H1 (cell line): ENCODE results near the gene ARHGEF38. TPM values are rescaled to one million over a fixed set of nuclear protein-coding genes. Genes with fewer than 3 reads are reported as not detected.

ENCODE experiments used
- CTCF ChIA-PET: fragments of 300-600 bp; sonication (Branson Sonifier 250); formaldehyde crosslinking; loops from one replicate; lab custom pipeline; 2021; ENCODE audit not compliant: partially characterized antibody; lab: Charles Lee
- POLR2A ChIA-PET: fragments of 300-600 bp; sonication (Branson Sonifier 250); formaldehyde crosslinking; loops from one replicate; lab custom pipeline; 2021; ENCODE audit warnings: inconsistent platforms; ENCODE audit not compliant: partially characterized antibody; lab: Charles Lee
- DNase-seq, 2 experiments: peaks; one replicate each; pipeline versions ENCODE4 v3.0.0 to v3.0.0-alpha.2; 2010 to 2022; ENCODE audit warnings: low spot score in 2 of 2, low read depth in 1 of 2, mixed read lengths in 1 of 2
- FAIRE-seq: peaks from 2 replicates; lab custom pipeline; 2011; peaks lifted over from hg19 to GRCh38; lab: Jason Lieb, UNC
- H2AFZ ChIP-seq: 2 replicates; pipeline ENCODE4 v1.8.1; 2012; ENCODE audit warnings: low read length, inconsistent platforms
- H2AK5ac ChIP-seq: 2 replicates; pipeline ENCODE4 v1.6.1; 2013; ENCODE audit warnings: low read depth, low read length
- H2BK120ac ChIP-seq: replicated peaks from 2 replicates; pipeline ENCODE3; 2013; ENCODE audit warnings: low read depth, low read length, inconsistent platforms
- H2BK12ac ChIP-seq: 2 replicates; pipeline ENCODE4 v1.6.1; 2013; ENCODE audit warnings: low read depth, low read length
- H2BK15ac ChIP-seq: 2 replicates; pipeline ENCODE4 v1.6.1; 2013; ENCODE audit warnings: low read length
- H2BK20ac ChIP-seq: 2 replicates; pipeline ENCODE4 v1.6.1; 2013; ENCODE audit warnings: low read length
- H2BK5ac ChIP-seq: 2 replicates; pipeline ENCODE4 v1.6.1; 2013; ENCODE audit warnings: low read depth, low read length
- H3K14ac ChIP-seq: 2 replicates; pipeline ENCODE4 v1.6.1; 2013; ENCODE audit warnings: inconsistent platforms; ENCODE audit not compliant: insufficient read length
- H3K18ac ChIP-seq: 2 replicates; pipeline ENCODE4 v1.6.1; 2013; ENCODE audit warnings: low read length; ENCODE audit errors: extremely low read depth
- H3K23ac ChIP-seq: 2 replicates; pipeline ENCODE4 v1.6.1; 2013; ENCODE audit warnings: inconsistent platforms; ENCODE audit not compliant: insufficient read length
- H3K23me2 ChIP-seq: 2 replicates; pipeline ENCODE4 v1.6.1; 2013; ENCODE audit warnings: low read depth, low read length
- H3K27ac ChIP-seq: 2 replicates; pipeline ENCODE4 v1.6.1; 2011; ENCODE audit warnings: low read depth, low read length, inconsistent platforms
- H3K27me3 ChIP-seq, 4 experiments: replicated peaks in 1 of 4; 1 replicate in 1 of 4; 2 replicates in 3 of 4; pipeline versions ENCODE4 v1.6.1 to v1.8.1; 2011 to 2013; ENCODE audit warnings: low read length in 3 of 4, mild to moderate bottlenecking in 3 of 4, inconsistent platforms in 2 of 4, mixed read lengths in 2 of 4, moderate library complexity in 1 of 4; ENCODE audit not compliant: control insufficient read depth in 3 of 4, insufficient read depth in 3 of 4; ENCODE audit errors: extremely low read depth in 1 of 4
- H3K36me3 ChIP-seq, 4 experiments: 2 replicates each; pipeline versions ENCODE4 v1.6.1 to v1.8.1; 2011 to 2013; ENCODE audit warnings: mild to moderate bottlenecking in 4 of 4, low read length in 3 of 4, moderate library complexity in 2 of 4, control low read depth in 1 of 4, inconsistent platforms in 1 of 4; ENCODE audit not compliant: insufficient read depth in 4 of 4, control insufficient read depth in 2 of 4
- H3K4ac ChIP-seq: replicated peaks from 2 replicates; pipeline ENCODE3; 2013; ENCODE audit warnings: low read length, low read depth, mixed read lengths, inconsistent platforms; ENCODE audit not compliant: insufficient read length
- H3K4me1 ChIP-seq, 4 experiments: replicated peaks in 1 of 4; 1 replicate in 1 of 4; 2 replicates in 3 of 4; pipeline versions ENCODE4 v1.6.1 to v1.8.1; 2011 to 2013; ENCODE audit warnings: low read length in 3 of 4, inconsistent platforms in 2 of 4, mixed read lengths in 1 of 4; ENCODE audit not compliant: insufficient read depth in 4 of 4, control insufficient read depth in 3 of 4
- H3K4me2 ChIP-seq, 2 experiments: 2 replicates each; pipeline versions ENCODE4 v1.6.1 to v1.8.1; 2011 to 2013; ENCODE audit warnings: low read depth in 2 of 2, low read length in 2 of 2, control low read depth in 1 of 2, inconsistent platforms in 1 of 2, mild to moderate bottlenecking in 1 of 2; ENCODE audit not compliant: insufficient read depth in 1 of 2
- H3K4me3 ChIP-seq, 4 experiments: fragments of 200-600, 300-600 bp in 1 of 4; sonication (generic), shearing (Covaris generic), sonication (Bioruptor Twin) in 1 of 4; 2 replicates each; pipeline versions ENCODE4 v1.5.1 to v1.8.1; 2011 to 2016; ENCODE audit warnings: low read length in 4 of 4, low read depth in 3 of 4, control low read depth in 2 of 4, inconsistent platforms in 2 of 4, mild to moderate bottlenecking in 2 of 4, mixed read lengths in 1 of 4, moderate library complexity in 1 of 4; ENCODE audit not compliant: insufficient read depth in 2 of 4; ENCODE audit errors: extremely low read depth in 1 of 4
- H3K56ac ChIP-seq: replicated peaks from 2 replicates; pipeline ENCODE3; 2013; ENCODE audit warnings: low read depth, mild to moderate bottlenecking, mixed read lengths, low read length, inconsistent platforms; ENCODE audit not compliant: insufficient read length
- H3K79me1 ChIP-seq: 2 replicates; pipeline ENCODE4 v1.6.1; 2013; ENCODE audit warnings: low read depth, low read length, control low read depth
- H3K79me2 ChIP-seq, 2 experiments: 2 replicates each; pipeline versions ENCODE4 v1.6.1 to v1.8.1; 2012 to 2013; ENCODE audit warnings: low read length in 2 of 2, mild to moderate bottlenecking in 2 of 2, inconsistent platforms in 1 of 2; ENCODE audit not compliant: insufficient read depth in 2 of 2, control insufficient read depth in 1 of 2
- H3K9ac ChIP-seq, 4 experiments: replicated peaks in 1 of 4; 1 replicate in 1 of 4; 2 replicates in 3 of 4; pipeline versions ENCODE4 v1.6.1 to v1.8.1; 2011 to 2013; ENCODE audit warnings: low read depth in 3 of 4, low read length in 3 of 4, control low read depth in 2 of 4, mild to moderate bottlenecking in 2 of 4, moderate library complexity in 2 of 4, inconsistent platforms in 1 of 4; ENCODE audit errors: extremely low read depth in 1 of 4
- H3K9me3 ChIP-seq, 2 experiments: 2 replicates each; pipeline versions ENCODE4 v1.6.1 to v1.8.1; 2012 to 2013; ENCODE audit warnings: mild to moderate bottlenecking in 2 of 2, moderate library complexity in 2 of 2, control low read depth in 1 of 2, inconsistent platforms in 1 of 2, low read depth in 1 of 2, low read length in 1 of 2, mixed read lengths in 1 of 2; ENCODE audit not compliant: insufficient read depth in 2 of 2
- H4K20me1 ChIP-seq, 2 experiments: replicated peaks in 1 of 2; 2 replicates each; pipeline versions ENCODE3 to v1.8.1; 2011 to 2013; ENCODE audit warnings: inconsistent platforms in 2 of 2, low read length in 2 of 2, mild to moderate bottlenecking in 1 of 2; ENCODE audit not compliant: insufficient read depth in 2 of 2, control insufficient read depth in 1 of 2
- H4K5ac ChIP-seq: 2 replicates; pipeline ENCODE4 v1.6.1; 2013; ENCODE audit warnings: low read length, low read depth, mixed read lengths, inconsistent platforms; ENCODE audit not compliant: insufficient read length
- H4K8ac ChIP-seq: 2 replicates; pipeline ENCODE4 v1.8.0; 2013; ENCODE audit warnings: mild to moderate bottlenecking, moderate library complexity, low read length, inconsistent platforms; ENCODE audit not compliant: insufficient read depth; ENCODE audit errors: extremely low read depth
- H4K91ac ChIP-seq: replicated peaks from 2 replicates; pipeline ENCODE3; 2013; ENCODE audit warnings: low read length, mixed read lengths, inconsistent platforms; ENCODE audit not compliant: insufficient read length
- CEBPB ChIP-seq: IDR thresholded peaks from 2 replicates; pipeline ENCODE4 v1.6.1; 2012; ENCODE audit warnings: low read depth, low read length
- TEAD4 ChIP-seq: IDR thresholded peaks from 2 replicates; pipeline ENCODE4 v1.6.1; 2012; ENCODE audit warnings: low read depth, low read length, inconsistent platforms, mixed read lengths
- WGBS, 2 experiments: shearing (Covaris generic) in 1 of 2; methylation state at CpG; one replicate each; pipeline versions ENCODE4 v1.1.6 to v1.1.7; 2013 to 2015; ENCODE audit warnings: low lambda C conversion rate in 2 of 2, mixed read lengths in 2 of 2, inconsistent platforms in 1 of 2, low coverage in 1 of 2, missing lambda C conversion rate in 1 of 2; ENCODE audit not compliant: insufficient replicate concordance in 2 of 2, insufficient coverage in 1 of 2, insufficient read length in 1 of 2; ENCODE audit errors: extremely low coverage in 1 of 2, missing lambda C conversion rate in 1 of 2; 5-methylcytosine and 5-hydroxymethylcytosine counted together
- polyA plus RNA-seq, 7 experiments: library from polyadenylated mRNA; depleted of rRNA in 3 of 7; stranded (reverse) in 5 of 7; unstranded in 2 of 7; fragments of >200 nt in 5 of 7; fragments of 200-250 nt in 2 of 7; gene quantifications; 1 replicate in 5 of 7; 2 replicates in 1 of 7; 4 replicates in 1 of 7; pipeline versions ENCODE4 v1.2.1 to v1.2.3, GENCODE V29; 2011 to 2013; ENCODE audit warnings: missing spikeins in 2 of 7, mixed read lengths in 2 of 7
- total RNA-seq: library from RNA; stranded (reverse); fragmentation: NEBNext Ultra II Directional; extraction: Animal tissue kit (Norgen Biotek cat#: 25700); gene quantifications from 2 replicates; pipeline ENCODE4 v1.2.1, GENCODE V29; 2021

The ARHGEF38 gene
- total and polyA plus RNA-seq, 2 of the 8 experiments (the other 6 are each of a cell fraction or from before 2014, with no cell fraction given), result not detected

DNA sequence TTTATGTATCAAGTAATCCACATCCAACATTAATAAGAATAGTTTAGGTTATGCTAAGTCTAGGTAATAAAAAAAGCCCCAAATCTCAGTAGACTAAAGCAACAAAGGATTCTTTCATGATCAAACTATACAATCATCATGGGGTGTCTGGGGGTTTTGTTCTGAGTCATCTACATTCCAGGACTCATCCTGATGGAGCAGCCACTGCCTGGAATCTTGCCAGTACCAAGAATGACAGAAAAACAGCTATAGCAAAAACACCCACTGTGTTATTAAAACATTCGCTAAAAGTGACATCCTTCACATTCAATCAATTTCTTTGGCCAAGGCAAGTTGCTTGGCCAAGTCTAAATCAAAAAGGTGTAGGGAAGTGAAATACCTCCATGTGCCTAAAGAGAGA lies 3.9 kb upstream of the ARHGEF38 start:
- Histone ChIP-seq H3K4me2 (no peak overlapping the region), H3K27ac (no peak overlapping the region), H3K23me2 (no peaks in the 10 kb centered on the region), H3K36me3 (no peaks in the 10 kb centered on the region), H3K9me3 (no peaks in the 10 kb centered on the region), H3K79me1 (no peaks in the 10 kb centered on the region), H2AFZ (no peak overlapping the region), H2BK15ac (no peak overlapping the region), H4K20me1 (peaks cover 0 to 3% of the 10 kb centered on the region in 2 experiments), H2AK5ac (no peak overlapping the region), H3K56ac (no peak overlapping the region), H2BK12ac (no peak overlapping the region), H3K27me3 (peaks cover 19 to 40% (median 34%) of the 10 kb centered on the region in 4 experiments), H3K23ac (no peak overlapping the region), H2BK5ac (no peak overlapping the region), H3K79me2 (no peaks in the 10 kb centered on the region), H3K4me1 (peaks cover 0 to 8% (median 0%) of the 10 kb centered on the region in 4 experiments; a peak in 1 of 7 replicates), H3K4ac (no peak overlapping the region), H3K9ac (no peak overlapping the region), H4K8ac (no peak overlapping the region), H3K4me3 (no peak overlapping the region), H3K14ac (no peak overlapping the region), H2BK120ac (no peak overlapping the region), H4K91ac (no peak overlapping the region), H4K5ac (no peak overlapping the region), H2BK20ac (no peak overlapping the region), H3K18ac (no peak overlapping the region)
- POLR2A ChIA-PET, result no interaction called here
- no peak for TF ChIP-seq CEBPB
- TF ChIP-seq TEAD4, result peak; percentile 46; the same call in 1 of the 2 replicates
- 80% methylated on average over 1 of the region's 1 CpG; no CpG with 5 or more reads in 1 of the 2 experiments for WGBS, 2 experiments
- CTCF ChIA-PET, result no interaction called here
- FAIRE-seq, result no peak
- DNase-seq, result no peak
